ENCODE measurements around the gene TGFB3. TPM values are rescaled to one million over a fixed set of nuclear protein-coding genes. Genes with fewer than 3 reads are reported as not detected.

The TGFB3 gene
- total and polyA plus RNA-seq, 4 donors = 2.1 to 5.8 (median 3.2) TPM

GRCh38 chr14:75917946-75918335, 63.9 kb downstream of the TGFB3 start (continued):
- no peak for TF ChIP-seq RAD21 (IDR thresholded peaks at IDR 0.05)
- no peak for TF ChIP-seq TAF1 (conservative IDR thresholded peaks at IDR 0.05)
- no peak for TF ChIP-seq YY1 (IDR thresholded peaks at IDR 0.05)
- no peak for TF ChIP-seq HNF4G (IDR thresholded peaks at IDR 0.05)
- no peak for TF ChIP-seq GABPA (IDR thresholded peaks at IDR 0.05 in 1 of 2, conservative IDR thresholded peaks at IDR 0.05 in 1 of 2)
- TF ChIP-seq JUND (IDR thresholded peaks at IDR 0.05) = no peak
- no peak for TF ChIP-seq FOXA2 (IDR thresholded peaks at IDR 0.05)
- TF ChIP-seq MAX (IDR thresholded peaks at IDR 0.05) = no peak
- no peak for TF ChIP-seq EGR1 (IDR thresholded peaks at IDR 0.05; ENCODE audit: low read depth in 2 of 2)

GRCh38 chr14:75917322-75917945, 64.4 kb downstream of the TGFB3 start:
- WGBS = 93% methylated on average over 10 of the region's 10 CpGs
- TF ChIP-seq RAD21 (IDR thresholded peaks at IDR 0.05) (no peak), REST (IDR thresholded peaks at IDR 0.05) (no peak), GABPA (IDR thresholded peaks at IDR 0.05 in 1 of 2, conservative IDR thresholded peaks at IDR 0.05 in 1 of 2) (no peak), YY1 (IDR thresholded peaks at IDR 0.05) (no peak), SP1 (IDR thresholded peaks at IDR 0.05) (no peak), RXRA (IDR thresholded peaks at IDR 0.05) (no peak), HNF4G (IDR thresholded peaks at IDR 0.05) (no peak), CTCF (IDR thresholded peaks at IDR 0.05; ENCODE audit: low read depth, low read length, missing input control) (no peak), FOXA1 (IDR thresholded peaks at IDR 0.05) (no peak), TAF1 (conservative IDR thresholded peaks at IDR 0.05) (no peak)
- DNase-seq (ENCODE audit: low spot score) = no peak
- Histone ChIP-seq H3K36me3 (ENCODE audit: control insufficient read depth in 4 of 4, insufficient read depth in 3 of 4, low read depth in 1 of 4, low read length in 3 of 4) (no peaks in the 10 kb centered on the region), H3K27me3 (ENCODE audit: control insufficient read depth in 4 of 4, insufficient read depth in 4 of 4, low read length in 3 of 4) (no peaks in the 10 kb centered on the region), H3K9ac (ENCODE audit: low read depth in 1 of 2, low read length in 2 of 2) (no peak overlapping the region), H3K4me1 (ENCODE audit: control insufficient read depth in 4 of 4, insufficient read depth in 4 of 4, low read length in 3 of 4) (no peaks in the 10 kb centered on the region), H3K9me3 (ENCODE audit: control insufficient read depth in 4 of 4, low read length in 3 of 4) (no peaks in the 10 kb centered on the region), H3K4me3 (ENCODE audit: low read depth in 1 of 3, low read length in 3 of 3) (no peak overlapping the region), H3K27ac (ENCODE audit: low read depth in 1 of 2, low read length in 2 of 2) (no peak overlapping the region)

- Histone ChIP-seq H3K27me3 (ENCODE audit: control insufficient read depth in 4 of 4, insufficient read depth in 4 of 4, low read length in 3 of 4) (no peaks in the 10 kb centered on the region), H3K4me3 (ENCODE audit: low read depth in 1 of 3, low read length in 3 of 3) (no peak overlapping the region), H3K9me3 (ENCODE audit: control insufficient read depth in 4 of 4, low read length in 3 of 4) (no peaks in the 10 kb centered on the region), H3K9ac (ENCODE audit: low read depth in 1 of 2, low read length in 2 of 2) (no peak overlapping the region), H3K4me1 (ENCODE audit: control insufficient read depth in 4 of 4, insufficient read depth in 4 of 4, low read length in 3 of 4) (no peaks in the 10 kb centered on the region), H3K36me3 (ENCODE audit: control insufficient read depth in 4 of 4, insufficient read depth in 3 of 4, low read depth in 1 of 4, low read length in 3 of 4) (no peaks in the 10 kb centered on the region), H3K27ac (ENCODE audit: low read depth in 1 of 2, low read length in 2 of 2) (no peak overlapping the region)
- no peak for DNase-seq (ENCODE audit: low spot score)
- no peak for TF ChIP-seq REST (IDR thresholded peaks at IDR 0.05)
- TF ChIP-seq TAF1 (conservative IDR thresholded peaks at IDR 0.05) = no peak
- TF ChIP-seq FOXA1 (IDR thresholded peaks at IDR 0.05) = no peak
- TF ChIP-seq RAD21 (IDR thresholded peaks at IDR 0.05) = no peak
- no peak for TF ChIP-seq NR2F2 (IDR thresholded peaks at IDR 0.05)
- WGBS = 99% methylated on average over 2 of the region's 2 CpGs
Observed at GRCh38 chr14:75915045-75915444, 66.8 kb downstream of the TGFB3 start.

Data from liver (tissue), 9 donors.